ENCODE data around the gene PGK2. TPM values are rescaled to one million over a fixed set of nuclear protein-coding genes. Genes with fewer than 3 reads are reported as not detected.

Gene PGK2
- total RNA-seq, 1 experiment from 2014 or later, result not detected

- Histone ChIP-seq H3K4me3 (ENCODE audit: low read depth, low read length) (no peak overlapping the region), H3K9me3 (0 out of 2 replicates have a peak, but pooled peaks cover 3% of the 10 kb centered on the region), H3K4me1 (peaks cover 18% of the 10 kb centered on the region), H3K27me3 (replicated peaks; ENCODE audit: control insufficient read depth, insufficient read depth, low read length) (no peaks in the 10 kb centered on the region), H3K36me3 (ENCODE audit: control insufficient read depth, insufficient read depth, low read length) (no peaks in the 10 kb centered on the region)
- Mint-ChIP-seq H3K4me1 (ENCODE audit: low read depth, unreplicated experiment) (peaks cover 9% of the 10 kb centered on the region), H3K27ac (ENCODE audit: unreplicated experiment) (no peak overlapping the region), H3K27me3 (ENCODE audit: insufficient read depth, unreplicated experiment) (no peaks in the 10 kb centered on the region), H3K9me3 (ENCODE audit: unreplicated experiment) (peaks cover 10% of the 10 kb centered on the region), H3K36me3 (ENCODE audit: insufficient read depth, unreplicated experiment) (no peaks in the 10 kb centered on the region), H3K4me3 (ENCODE audit: unreplicated experiment) (no peak overlapping the region)
- CTCF ChIA-PET, result no interaction called here
- POLR2A ChIA-PET, result no interaction called here
- BruUV-seq (replicated peaks), result no TSS peak
- DNase-seq, result no peak
- intact Hi-C loops (cut with micrococcal nuclease; ENCODE audit: unreplicated experiment), result no loop called here
- TF ChIP-seq CTCF (IDR thresholded peaks at IDR 0.05; ENCODE audit: insufficient read depth in 1 of 2, low read depth in 1 of 2, low read length in 1 of 2, severe bottlenecking in 1 of 2, unreplicated experiment in 1 of 2), result no peak
Observed at GRCh38 chr6:49764571-49765236, 22.4 kb downstream of the PGK2 start.

GRCh38 chr6:49744259-49744658 is 42.8 kb downstream of the PGK2 start, which contains the start of gene CRISP3:
TSS of gene CRISP3 (minus strand) at chr6:49744388. CDS start at chr6:49744367, 21 bp downstream.
- H3K27ac Mint-ChIP-seq (ENCODE audit: unreplicated experiment), result no peak within 1 kb of the TSS
- Histone ChIP-seq H3K4me3 (ENCODE audit: low read depth, low read length) (no peak within 1 kb of the TSS), H3K4me1 (no peaks in the 10 kb centered on the region), H3K27me3 (replicated peaks; ENCODE audit: control insufficient read depth, insufficient read depth, low read length) (no peaks in the 10 kb centered on the region), H3K36me3 (ENCODE audit: control insufficient read depth, insufficient read depth, low read length) (no peaks in the 10 kb centered on the region), H3K9me3 (no peaks in the 10 kb centered on the region)
- no peaks in the 10 kb centered on the region for H3K27me3 Mint-ChIP-seq (ENCODE audit: insufficient read depth, unreplicated experiment)
- ChIA-PET CTCF (no interaction called here), POLR2A (no interaction called here)
- no peak for DNase-seq
- no peak within 1 kb of the TSS for H3K4me3 Mint-ChIP-seq (ENCODE audit: unreplicated experiment)
- intact Hi-C loops (cut with micrococcal nuclease; ENCODE audit: unreplicated experiment), result no loop called here
- no TSS peak for BruUV-seq (replicated peaks)
- H3K36me3 Mint-ChIP-seq (ENCODE audit: insufficient read depth, unreplicated experiment), result no peaks in the 10 kb centered on the region
- H3K9me3 Mint-ChIP-seq (ENCODE audit: unreplicated experiment), result no peaks in the 10 kb centered on the region
- TF ChIP-seq CTCF (IDR thresholded peaks at IDR 0.05; ENCODE audit: insufficient read depth in 1 of 2, low read depth in 1 of 2, low read length in 1 of 2, severe bottlenecking in 1 of 2, unreplicated experiment in 1 of 2), result no peak
- no peaks in the 10 kb centered on the region for H3K4me1 Mint-ChIP-seq (ENCODE audit: low read depth, unreplicated experiment)

GRCh38 chr6:49743429-49743828 is 43.7 kb downstream of the PGK2 start:
- no peak for DNase-seq
- Mint-ChIP-seq H3K9me3 (ENCODE audit: unreplicated experiment) (no peaks in the 10 kb centered on the region), H3K4me3 (ENCODE audit: unreplicated experiment) (no peak overlapping the region), H3K36me3 (ENCODE audit: insufficient read depth, unreplicated experiment) (no peaks in the 10 kb centered on the region), H3K27me3 (ENCODE audit: insufficient read depth, unreplicated experiment) (no peaks in the 10 kb centered on the region), H3K27ac (ENCODE audit: unreplicated experiment) (no peak overlapping the region), H3K4me1 (ENCODE audit: low read depth, unreplicated experiment) (no peaks in the 10 kb centered on the region)
- no peaks in the 10 kb centered on the region for H3K27me3 ChIP-seq (replicated peaks; ENCODE audit: control insufficient read depth, insufficient read depth, low read length)
- no TSS peak for BruUV-seq (replicated peaks)
- no peak for TF ChIP-seq CTCF (IDR thresholded peaks at IDR 0.05; ENCODE audit: insufficient read depth in 1 of 2, low read depth in 1 of 2, low read length in 1 of 2, severe bottlenecking in 1 of 2, unreplicated experiment in 1 of 2)
- POLR2A ChIA-PET, result no interaction called here
- no peak overlapping the region for H3K4me3 ChIP-seq (ENCODE audit: low read depth, low read length)
- no peaks in the 10 kb centered on the region for H3K9me3 ChIP-seq
- no peaks in the 10 kb centered on the region for H3K36me3 ChIP-seq (ENCODE audit: control insufficient read depth, insufficient read depth, low read length)
- intact Hi-C loops (cut with micrococcal nuclease; ENCODE audit: unreplicated experiment), result no loop called here
- CTCF ChIA-PET, result no interaction called here
- no peaks in the 10 kb centered on the region for H3K4me1 ChIP-seq

All from Caco-2 (cell line).